Stimulated activated CD8-positive, alpha-beta memory T cell treated with anti-CD3 and anti-CD28 coated beads, Interleukin-7, amount 100 ng/mL, for 1 hour (primary cell): ENCODE measurements around the gene NEK5.

ENCODE experiments used
- DNase-seq, 2 donors: peaks; one replicate each; pipeline ENCODE4 v3.0.0-alpha.2; 2020; ENCODE audit warnings: low read depth in 2 of 2

Gene NEK5

DNA sequence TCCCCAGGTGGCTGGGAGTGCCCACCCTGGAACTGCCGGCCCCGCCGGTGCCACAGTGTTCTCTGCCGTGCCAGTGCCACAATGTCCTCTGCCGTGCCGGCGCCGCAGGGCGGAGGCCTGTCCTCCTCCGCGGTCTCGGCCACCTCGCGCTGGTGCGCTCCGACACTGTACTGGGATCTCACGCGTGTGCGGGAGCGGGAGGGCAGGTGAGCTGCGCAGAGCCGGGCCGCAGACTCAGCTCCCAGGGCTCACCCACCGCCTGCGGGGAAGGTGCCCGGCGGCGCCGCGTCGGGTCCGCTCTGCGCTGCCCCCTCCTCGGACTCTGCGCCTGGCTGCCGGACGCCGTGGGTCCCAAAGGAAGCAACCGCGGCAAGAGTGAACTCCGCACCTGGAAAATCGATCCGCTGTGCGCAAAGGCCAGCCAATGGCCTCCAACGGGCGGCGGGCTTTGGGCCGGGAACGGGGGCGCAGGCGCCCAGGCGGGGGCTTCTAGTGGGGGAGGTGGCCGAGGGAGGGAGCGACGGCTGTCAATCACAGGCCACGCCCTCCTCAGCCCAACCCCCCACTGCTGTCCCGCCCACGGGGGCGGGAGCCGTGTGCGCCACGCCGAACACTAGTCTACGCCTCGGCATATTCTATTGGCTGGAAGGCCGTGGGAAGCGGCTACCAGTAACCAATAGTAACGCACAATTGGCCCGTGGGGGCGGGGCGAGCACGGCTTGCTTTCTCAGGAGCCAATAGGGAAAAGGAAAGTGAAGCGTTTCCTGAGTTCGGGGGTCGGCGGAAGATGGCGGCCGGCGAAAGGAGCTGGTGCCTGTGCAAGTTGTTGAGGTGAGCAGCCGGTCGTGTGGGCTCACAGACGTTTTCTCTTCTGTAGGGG is 117.0 kb downstream of the NEK5 start, which contains the start of gene ALG11:
TSS of gene ALG11 (plus strand) at position 767 of the 880 bp plus-strand sequence. CDS start at position 788, 21 bp downstream.
- DNase-seq = peak; percentile 99 to 100

DNA sequence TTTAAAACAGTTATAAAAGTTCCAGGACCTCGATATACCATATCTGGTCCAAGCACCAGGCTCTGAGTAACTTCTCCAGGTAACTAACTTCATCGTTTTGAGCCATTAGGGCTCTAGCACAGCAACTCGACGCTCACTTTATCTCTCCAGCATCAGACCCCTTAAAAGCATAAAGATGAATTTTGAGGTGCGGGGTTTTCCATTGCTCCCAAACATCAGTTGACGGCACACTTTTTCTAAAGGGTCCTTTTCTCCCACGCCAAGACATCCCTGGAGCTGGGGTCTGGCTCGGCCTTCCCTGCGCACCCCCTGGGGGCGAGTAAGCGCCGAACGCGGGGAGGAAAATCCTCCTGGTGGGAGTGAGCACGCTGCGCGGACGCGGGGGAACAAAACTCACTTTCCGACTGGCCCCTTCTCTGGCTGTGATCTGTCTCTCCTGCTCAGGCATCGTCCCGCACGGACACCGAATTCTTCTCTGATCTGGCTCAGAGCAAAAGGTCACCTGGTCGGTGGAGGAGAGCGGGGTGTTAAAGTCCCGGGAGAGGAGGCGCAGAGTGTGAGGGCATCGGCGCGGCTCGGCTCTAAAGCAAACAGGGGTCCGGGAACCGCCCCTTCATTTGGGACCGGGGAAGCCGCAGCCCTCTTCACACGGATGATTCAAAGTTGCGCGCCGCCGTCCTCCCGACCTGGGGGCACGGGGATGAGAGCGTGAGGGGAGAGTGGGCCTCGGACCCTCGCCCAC is 117.8 kb downstream of the NEK5 start, which contains the start of gene ATP7B:
TSS of gene ATP7B (minus strand) at position 561 of the 742 bp plus-strand sequence. CDS start at position 448, 113 bp downstream.
- DNase-seq = no peak

DNA sequence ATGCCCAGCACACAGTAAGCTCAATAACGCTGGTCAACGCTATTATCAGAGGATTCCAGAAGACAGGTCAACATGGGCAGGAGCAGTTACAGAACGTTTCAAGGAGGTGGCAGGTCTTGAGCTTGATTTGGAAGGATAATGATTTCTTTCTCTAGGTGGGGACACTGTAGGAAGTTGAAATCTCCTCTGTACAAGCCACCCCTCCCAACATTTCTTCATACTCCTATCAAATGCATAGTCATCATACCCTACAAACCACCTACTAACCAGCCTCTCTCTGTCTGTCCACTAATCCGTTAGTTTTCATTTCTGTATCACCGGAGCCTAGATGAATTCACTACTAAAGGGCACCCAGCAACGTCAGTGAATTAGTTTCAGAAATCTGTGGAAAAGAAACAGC is 118.9 kb downstream of the NEK5 start:
- DNase-seq = no peak

DNA sequence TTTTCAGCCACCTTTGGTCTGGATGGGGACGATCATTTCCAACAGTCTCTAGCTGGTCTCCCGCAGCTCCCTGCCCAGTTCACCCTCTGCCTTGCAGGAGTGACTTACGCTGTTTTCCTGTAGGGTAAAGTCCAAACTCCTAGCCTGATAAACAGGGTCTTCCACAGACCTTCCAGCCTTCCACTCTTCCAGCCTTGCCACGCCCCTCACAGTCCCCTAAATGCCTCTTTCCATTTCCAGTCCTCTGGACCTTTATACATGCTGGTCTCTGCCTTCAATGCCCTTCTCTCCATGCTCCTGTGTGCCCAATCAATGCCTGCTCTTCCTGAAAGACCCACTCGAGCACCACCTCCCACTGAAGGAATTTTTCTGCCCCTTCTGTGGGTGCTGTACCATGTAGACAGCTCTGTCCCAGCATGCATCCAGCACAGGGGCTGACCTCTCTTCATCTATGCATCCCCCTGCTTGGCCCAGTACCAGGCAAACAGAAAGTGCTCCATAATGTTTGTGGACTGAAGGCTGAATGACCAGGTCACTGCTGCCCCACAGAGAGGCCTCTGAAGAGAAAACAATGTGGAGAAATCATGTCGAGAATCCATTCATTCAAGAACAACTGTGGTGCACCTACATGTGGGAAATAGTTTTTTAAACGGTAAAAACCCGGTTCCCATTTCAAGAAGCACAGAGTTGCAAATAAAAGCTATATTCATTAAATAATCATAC is 122.2 kb downstream of the NEK5 start:
- no peak for DNase-seq

- no peak for DNase-seq
Observed at GRCh38 chr13:52005841-52006522, 122.9 kb downstream of the NEK5 start.

- no peak for DNase-seq
Observed at GRCh38 chr13:52004511-52005170, 124.2 kb downstream of the NEK5 start.

DNA sequence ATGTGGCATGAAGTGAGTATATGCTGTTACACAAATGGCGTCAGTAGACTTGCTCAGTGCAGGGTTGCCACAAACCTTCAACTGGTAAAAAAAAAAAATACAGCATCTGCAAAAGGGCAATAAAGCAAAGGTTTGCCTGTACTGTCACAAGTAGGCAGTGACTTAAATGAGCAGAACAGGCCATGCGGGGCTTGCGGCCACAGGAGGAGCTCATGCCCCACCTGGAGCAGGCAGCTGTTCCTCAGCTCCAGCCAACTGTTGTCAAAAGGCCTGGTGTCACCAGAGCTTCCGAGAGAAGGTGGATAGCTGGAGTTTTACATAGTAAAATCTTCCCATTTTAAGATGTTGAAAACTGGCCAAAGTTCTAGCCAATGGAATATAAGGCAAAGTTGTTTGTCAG is 125.3 kb downstream of the NEK5 start:
- DNase-seq = no peak

- no peak for DNase-seq
Observed at GRCh38 chr13:52002361-52002760, 126.5 kb downstream of the NEK5 start.

GRCh38 chr13:52001120-52001731 is 127.6 kb downstream of the NEK5 start:
- DNase-seq = no peak

- DNase-seq = no peak
Observed at GRCh38 chr13:51999921-52000320, 129.0 kb downstream of the NEK5 start.

GRCh38 chr13:51999510-51999911 is 129.4 kb downstream of the NEK5 start:
- no peak for DNase-seq

DNA sequence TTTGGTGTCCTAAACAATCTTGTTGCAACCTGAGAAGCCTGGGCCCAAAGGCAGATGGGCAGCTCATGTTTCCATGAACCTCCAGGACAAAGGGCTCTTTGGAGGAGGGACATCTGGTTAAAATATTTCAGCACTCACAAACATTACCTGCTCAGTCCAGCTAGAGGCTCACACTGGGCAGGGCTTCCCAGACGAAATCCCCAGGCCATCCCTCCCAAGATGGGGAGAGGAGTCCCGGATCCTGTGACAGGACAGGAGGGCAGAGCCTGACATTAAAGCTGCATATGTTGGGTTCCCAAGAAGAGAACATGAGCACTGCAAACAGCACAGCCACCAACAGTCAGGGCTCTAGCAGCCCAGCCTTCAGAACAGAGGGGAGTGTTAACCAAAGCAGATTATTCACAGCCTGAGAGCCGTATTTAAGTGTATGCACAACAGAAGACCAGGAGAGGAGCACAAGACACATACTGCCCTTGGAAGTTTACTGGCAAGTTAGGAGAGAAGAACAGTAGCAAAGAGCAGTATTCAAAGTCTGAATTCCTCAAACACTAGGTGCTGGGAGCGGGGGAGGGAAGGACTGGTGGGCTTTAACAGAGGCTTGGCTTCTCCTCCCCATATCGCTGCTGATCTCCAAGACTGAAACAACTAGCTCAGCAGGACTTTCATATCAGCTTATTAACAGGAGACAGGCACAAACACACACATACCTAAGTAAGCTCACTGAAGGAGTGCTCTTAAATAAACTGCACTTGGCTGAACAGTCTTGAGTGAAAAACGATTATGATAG is 130.0 kb downstream of the NEK5 start:
- DNase-seq = no peak

DNA sequence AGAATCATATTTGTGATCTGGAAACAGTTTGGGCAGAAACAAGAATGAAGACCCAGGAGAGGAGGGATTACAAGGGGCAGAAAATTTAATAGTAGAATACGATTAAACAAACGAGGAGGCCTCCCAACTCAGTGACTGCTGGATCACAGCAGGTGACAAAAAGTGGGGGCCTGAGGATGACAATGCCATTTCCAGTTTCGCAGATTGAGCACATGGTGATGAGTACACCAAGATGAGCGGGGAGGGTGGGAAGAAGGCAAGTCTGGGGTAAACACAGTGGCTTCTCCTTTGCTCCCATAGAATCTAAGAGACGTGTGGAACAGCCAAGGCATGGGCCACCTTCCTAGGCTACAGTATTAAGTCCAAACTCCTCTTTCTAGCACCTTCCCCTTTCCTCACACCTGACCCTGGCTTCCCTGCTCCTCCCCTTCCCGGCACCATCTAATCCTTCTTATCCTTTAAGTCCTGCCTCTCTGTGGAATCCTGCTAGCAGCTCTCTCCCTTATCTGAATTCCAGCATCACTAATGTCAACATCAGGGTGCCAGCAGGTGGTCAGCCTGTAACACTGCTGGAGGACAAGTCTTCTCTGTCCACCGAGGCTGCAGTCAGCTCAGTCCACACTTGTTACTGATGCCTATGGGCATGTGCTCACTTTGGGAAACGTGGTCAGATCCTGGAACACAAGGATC is 131.1 kb downstream of the NEK5 start:
- no peak for DNase-seq

- no peak for DNase-seq
Observed at GRCh38 chr13:51997186-51997585, 131.7 kb downstream of the NEK5 start.

DNA sequence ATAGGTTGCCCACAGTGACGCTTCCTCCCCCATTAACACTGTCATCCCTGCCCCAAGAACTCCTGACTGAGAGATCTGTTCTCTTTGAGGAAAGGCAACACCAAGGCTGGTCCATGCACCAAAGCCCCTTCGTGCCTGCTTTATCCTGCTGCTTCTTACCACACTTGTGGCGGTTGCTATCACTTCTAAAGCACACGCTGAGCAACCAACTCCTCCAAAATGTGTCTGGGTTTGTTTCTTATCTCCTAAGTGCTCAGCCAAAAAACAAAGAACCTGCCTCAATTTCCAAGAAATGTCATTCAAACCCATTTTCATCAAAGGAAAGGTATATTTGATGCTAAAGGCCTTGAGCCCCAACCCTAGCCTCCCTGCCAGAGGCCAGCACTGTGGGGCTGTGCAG is 132.2 kb downstream of the NEK5 start:
- no peak for DNase-seq

DNA sequence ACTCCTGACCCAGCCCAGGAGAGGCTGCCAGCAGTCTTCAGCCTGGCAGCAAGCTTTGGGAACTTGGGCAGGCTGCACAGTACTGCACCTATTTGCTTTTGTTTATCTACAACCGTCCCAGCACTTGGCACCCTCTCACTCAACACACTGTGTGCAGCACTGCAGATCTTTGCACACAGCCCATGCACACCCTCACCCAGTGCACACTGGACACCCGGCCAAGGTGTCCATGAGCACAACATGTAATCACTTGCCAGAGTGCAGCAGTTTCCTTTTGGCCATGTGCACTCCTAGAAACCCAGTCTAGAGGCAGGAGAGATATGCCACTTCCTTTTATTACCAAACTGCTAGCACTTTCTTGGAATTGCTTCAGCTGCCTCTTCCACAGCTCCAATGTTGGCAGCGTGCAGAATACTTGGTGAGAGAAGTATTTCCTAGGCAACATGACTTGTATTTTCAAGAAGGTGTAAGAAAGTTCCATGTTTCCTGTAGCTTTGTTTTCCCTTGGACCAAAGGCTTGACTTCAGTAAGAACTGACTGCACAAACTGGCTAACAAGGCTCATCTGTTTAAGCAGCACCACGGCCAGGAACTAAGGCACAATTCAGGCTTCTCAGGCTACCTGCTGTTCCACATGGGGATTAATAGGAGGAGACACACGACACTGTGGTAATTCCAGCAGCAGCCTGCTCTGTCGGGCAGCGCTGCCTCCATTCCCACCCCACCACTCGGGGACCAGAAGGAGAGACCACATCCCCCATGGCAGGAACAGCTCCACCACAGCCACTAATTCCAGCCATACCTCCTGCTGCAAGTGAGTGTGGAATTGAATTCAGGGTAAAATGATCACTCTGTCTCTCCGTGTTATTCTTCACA is 133.0 kb downstream of the NEK5 start:
- DNase-seq = no peak

DNA sequence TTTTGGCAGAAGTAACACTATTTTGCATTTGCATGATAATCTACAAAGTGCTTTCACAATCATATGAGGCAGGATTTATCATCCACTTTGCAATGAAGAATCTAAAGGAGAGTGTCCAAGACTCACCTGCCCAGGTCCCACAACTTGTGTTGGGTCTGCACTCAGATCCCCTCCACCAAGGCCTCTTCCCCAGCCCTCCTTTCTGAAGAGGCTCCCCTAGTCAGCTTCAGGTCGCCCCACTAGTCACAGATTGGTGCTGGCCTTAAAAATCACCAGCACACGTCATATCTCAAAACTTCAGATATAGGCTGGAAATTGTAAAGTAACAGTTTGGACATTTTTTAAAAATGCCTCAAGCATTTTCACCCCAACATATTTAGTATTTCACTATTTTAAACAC is 135.2 kb downstream of the NEK5 start:
- DNase-seq = no peak

- no peak for DNase-seq
Observed at GRCh38 chr13:51988988-51989618, 139.8 kb downstream of the NEK5 start.
